Subcutaneous adipose tissue (tissue), 4 donors: Measurements from ENCODE around the gene GRPEL1. TPM values are rescaled to one million over a fixed set of nuclear protein-coding genes. Genes with fewer than 3 reads are reported as not detected.

Source experiments
- total RNA-seq, 4 donors: library from RNA; depleted of rRNA; stranded (reverse); fragments of >200 nt; gene quantifications; one replicate each; pipeline ENCODE4 v1.1.0, GENCODE V29; 2016
- TF ChIP-seq, protein P1 (sequence below): fragments of 450-650 bp; IDR thresholded peaks from one replicate; pipeline ENCODE4 v1.5.1; 2016; ENCODE audit warnings: low read depth, mild to moderate bottlenecking, control low read depth, antibody characterized with exemption, moderate library complexity

The GRPEL1 gene
- total RNA-seq, 4 donors from 2014 or later, result 15.0 to 21.4 (median 19.5) TPM

DNA sequence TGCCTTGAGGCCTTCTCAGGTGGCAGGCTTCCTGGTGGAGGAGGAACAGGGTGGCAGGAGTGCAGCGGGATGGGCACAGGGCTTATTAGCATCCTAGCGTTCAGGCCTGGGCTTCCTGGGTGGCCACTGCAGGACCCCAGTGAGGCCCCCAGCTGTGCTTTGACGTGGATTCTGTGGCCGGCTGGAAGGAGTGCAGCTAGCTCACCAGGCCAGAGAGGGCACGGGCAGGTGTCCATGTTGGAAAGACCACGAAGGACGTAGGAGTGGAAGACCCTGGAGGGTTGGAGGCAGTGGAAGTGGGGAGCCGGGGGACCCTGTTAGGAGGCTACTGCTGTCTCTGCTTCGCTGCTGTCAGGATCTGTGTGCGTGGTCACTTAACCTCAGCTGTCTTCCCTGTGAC, 37.9 kb downstream of the GRPEL1 start:
- TF ChIP-seq, protein P1, sequence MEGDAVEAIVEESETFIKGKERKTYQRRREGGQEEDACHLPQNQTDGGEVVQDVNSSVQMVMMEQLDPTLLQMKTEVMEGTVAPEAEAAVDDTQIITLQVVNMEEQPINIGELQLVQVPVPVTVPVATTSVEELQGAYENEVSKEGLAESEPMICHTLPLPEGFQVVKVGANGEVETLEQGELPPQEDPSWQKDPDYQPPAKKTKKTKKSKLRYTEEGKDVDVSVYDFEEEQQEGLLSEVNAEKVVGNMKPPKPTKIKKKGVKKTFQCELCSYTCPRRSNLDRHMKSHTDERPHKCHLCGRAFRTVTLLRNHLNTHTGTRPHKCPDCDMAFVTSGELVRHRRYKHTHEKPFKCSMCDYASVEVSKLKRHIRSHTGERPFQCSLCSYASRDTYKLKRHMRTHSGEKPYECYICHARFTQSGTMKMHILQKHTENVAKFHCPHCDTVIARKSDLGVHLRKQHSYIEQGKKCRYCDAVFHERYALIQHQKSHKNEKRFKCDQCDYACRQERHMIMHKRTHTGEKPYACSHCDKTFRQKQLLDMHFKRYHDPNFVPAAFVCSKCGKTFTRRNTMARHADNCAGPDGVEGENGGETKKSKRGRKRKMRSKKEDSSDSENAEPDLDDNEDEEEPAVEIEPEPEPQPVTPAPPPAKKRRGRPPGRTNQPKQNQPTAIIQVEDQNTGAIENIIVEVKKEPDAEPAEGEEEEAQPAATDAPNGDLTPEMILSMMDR, result no peak

DNA sequence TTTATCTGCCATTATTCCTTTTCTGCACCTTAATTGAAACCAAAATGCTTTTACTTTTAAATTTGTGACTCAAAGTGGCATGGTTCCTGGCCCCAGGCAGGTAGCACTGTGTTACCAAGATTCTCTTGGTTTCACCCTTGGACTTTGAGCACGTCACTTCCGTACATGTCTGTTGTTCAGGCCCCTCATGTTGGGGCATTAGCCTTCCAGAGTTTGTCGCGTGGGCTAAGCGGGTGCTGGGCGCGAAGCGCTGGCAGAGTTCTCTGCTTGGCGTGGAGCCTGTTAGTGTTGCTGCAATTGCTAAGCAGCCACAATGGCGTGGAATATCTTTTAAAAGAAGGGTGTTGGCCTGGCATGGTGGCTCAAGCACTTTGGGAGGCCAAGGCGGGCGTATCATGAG, 38.7 kb downstream of the GRPEL1 start:
- TF ChIP-seq, protein P1, result no peak

DNA sequence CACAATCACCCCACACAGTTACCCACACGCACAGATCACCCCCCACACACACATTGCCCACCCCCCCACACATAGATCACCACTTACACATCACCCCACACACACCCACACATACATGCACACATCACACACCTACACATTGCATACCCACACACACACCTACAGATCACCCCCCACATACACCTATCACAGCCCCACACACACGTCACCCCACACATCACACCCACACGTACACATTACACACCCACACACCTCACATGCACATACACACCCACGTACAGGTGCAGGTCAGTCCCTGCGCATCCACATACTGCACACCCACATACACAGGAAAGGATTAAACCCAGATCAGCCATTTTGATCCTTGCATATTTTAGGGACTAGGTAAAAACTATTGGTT, 40.0 kb downstream of the GRPEL1 start:
- TF ChIP-seq, protein P1, result no peak

DNA sequence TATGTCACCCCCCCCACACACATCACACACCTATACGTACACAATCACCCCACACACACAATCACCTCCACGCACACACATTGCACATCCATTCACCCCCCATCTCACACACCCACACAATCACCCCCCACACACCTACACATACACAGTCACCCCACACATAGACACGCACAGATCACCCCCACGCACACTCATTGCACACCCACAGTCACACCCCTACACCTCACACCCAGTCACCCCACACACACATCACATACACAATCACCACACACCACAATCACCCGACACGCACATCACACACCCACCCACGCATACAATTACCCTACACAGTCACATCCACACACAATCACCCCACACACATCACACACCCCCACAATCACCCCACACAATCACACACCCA, 40.6 kb downstream of the GRPEL1 start:
- TF ChIP-seq, protein P1, result no peak

DNA sequence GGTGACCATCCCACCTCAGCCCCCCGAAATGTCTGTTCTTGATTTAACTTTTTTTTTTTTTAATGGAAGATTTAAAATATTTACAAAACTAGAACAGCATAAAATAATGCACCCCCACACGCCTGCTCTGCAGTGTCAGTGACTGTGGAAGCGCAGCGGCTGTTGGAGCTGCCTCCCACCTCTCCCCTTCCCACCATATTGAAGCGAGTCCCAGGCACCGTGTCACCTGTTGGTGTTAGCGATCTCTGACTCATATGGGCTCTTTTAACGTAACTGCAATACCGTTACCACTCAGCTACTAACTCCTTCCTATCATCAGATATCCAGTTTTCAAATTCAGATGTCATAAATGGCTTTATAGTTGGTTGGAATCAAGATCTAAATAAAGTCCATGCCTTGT, 41.8 kb downstream of the GRPEL1 start:
- TF ChIP-seq, protein P1, result no peak

DNA sequence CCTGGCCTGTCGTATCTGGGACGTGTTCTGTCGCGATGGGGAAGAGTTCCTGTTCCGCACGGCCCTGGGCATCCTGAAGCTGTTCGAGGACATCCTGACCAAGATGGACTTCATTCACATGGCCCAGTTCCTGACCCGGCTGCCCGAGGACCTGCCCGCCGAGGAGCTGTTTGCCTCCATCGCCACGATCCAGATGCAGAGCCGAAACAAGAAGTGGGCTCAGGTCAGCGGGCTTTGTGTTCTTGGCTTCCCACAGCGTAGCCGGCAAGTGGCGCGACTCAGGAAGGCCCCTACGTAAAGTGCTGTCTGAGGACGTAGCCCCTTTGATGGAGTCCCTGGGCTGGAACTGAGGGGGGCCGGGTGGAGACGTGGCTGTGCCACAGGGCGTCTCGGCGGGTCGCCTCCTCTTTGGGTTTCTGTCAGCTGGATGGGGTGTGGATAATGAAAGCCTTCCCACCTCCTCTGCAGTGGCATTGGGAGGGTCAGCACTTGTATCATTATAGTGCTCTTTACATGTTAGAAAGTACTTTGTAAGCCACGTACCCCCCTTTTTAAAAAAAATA, 42.7 kb downstream of the GRPEL1 start:
- TF ChIP-seq, protein P1, result no peak

DNA sequence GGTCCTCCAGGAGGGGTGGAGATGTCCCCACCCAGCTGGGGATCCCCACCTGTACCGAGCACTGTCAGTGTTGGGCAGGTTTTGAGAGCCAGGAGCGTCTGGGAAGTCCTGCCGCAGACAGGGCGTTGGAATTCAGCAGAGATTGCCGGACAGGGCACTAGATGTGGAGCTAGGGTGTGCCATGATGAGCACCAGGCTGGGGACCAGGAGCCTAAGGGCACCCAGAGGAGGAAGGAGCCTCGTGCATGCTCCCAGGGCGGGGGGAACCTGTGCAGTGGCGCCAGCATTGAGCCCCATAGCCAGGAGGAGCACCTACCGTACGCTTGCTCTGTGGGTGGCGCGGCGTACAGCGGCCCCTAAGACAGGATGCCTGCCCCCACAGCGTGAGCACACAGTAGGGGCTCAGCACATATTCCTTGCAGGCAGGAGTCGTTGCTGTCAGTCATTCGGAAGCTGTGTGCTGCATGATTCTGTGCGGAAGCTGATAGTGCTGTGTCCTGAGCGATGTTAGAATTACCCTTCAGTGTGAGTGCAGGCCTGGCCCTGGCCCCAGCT, 43.5 kb downstream of the GRPEL1 start:
- TF ChIP-seq, protein P1, result no peak
